K562 (cell line): ENCODE data around the gene C4orf50.

Source experiments
- CTBP1 ChIP-seq: fragments of 450-650 bp; IDR thresholded peaks from 2 replicates; pipeline ENCODE4 v1.6.1; 2016; ENCODE audit warnings: borderline replicate concordance
- NR2F6 ChIP-seq: fragments of 450-650 bp; formaldehyde crosslinking; IDR thresholded peaks from 2 replicates; pipeline ENCODE4 v1.4.0; 2020; ENCODE audit warnings: mild to moderate bottlenecking
- POLR2A ChIP-seq: fragments of 450-650 bp; conservative IDR thresholded peaks from 2 replicates; pipeline ENCODE4 v1.6.1; 2016

- TF ChIP-seq POLR2A (no peak), NR2F6 (CRISPR knock-in tag) (no peak), CTBP1 (no peak)
Observed at GRCh38 chr4:5928274-5928673, 90.0 kb downstream of the C4orf50 start.
